Caco-2 (cell line): Measurements from ENCODE around the gene CAMK2G. TPM values are rescaled to one million over a fixed set of nuclear protein-coding genes. Genes with fewer than 3 reads are reported as not detected.
A peak's percentile ranks its signal among the peaks of the same experiment; 100 is the strongest.
"Not testable (repeated sequence)": the region's sequence is repeated elsewhere in the genome, so short reads cannot be mapped to it uniquely, and the experiment has no call there.

Experiments
- BruUV-seq: library from RNA; stranded (reverse); fragments of 400-500 nt; replicated peaks from 2 replicates; lab custom pipeline; 2021; lab: Mats Ljungman, UMichigan
- CTCF ChIA-PET: fragments of 300-600 bp; sonication (Branson Sonifier 250); formaldehyde crosslinking; loops from one replicate; lab custom pipeline; 2022; ENCODE audit warnings: antibody characterized with exemption; lab: Charles Lee
- POLR2A ChIA-PET: fragments of 300-600 bp; sonication (Branson Sonifier 250); formaldehyde crosslinking; loops from one replicate; lab custom pipeline; 2022; ENCODE audit warnings: antibody characterized with exemption; lab: Charles Lee
- DNase-seq, 2 experiments: peaks; one replicate each; pipeline versions ENCODE4 v3.0.0 to v3.0.0-alpha.2; 2020 to 2022
- H3K27me3 ChIP-seq: replicated peaks from 2 replicates; pipeline ENCODE4 v1.6.0; 2011; ENCODE audit warnings: low read length; ENCODE audit not compliant: control insufficient read depth, insufficient read depth
- H3K36me3 ChIP-seq: 2 replicates; pipeline ENCODE4 v1.5.1; 2011; ENCODE audit warnings: low read length; ENCODE audit not compliant: control insufficient read depth, insufficient read depth
- H3K4me1 ChIP-seq: fragments of 250-450 bp; sonication (Bioruptor Pico); 2 replicates; pipeline ENCODE4 v1.5.1; 2020; ENCODE audit warnings: mild to moderate bottlenecking
- H3K4me3 ChIP-seq: 2 replicates; pipeline ENCODE4 v1.5.1; 2011; ENCODE audit warnings: low read depth, mild to moderate bottlenecking, control low read depth, low read length
- H3K9me3 ChIP-seq: fragments of 250-450 bp; sonication (Bioruptor Pico); 2 replicates; pipeline ENCODE4 v1.5.1; 2020; ENCODE audit warnings: mild to moderate bottlenecking, moderate library complexity
- H3K27ac Mint-ChIP-seq: one replicate; pipeline ENCODE4 v1.8.0; 2022; ENCODE audit warnings: mixed read lengths; ENCODE audit not compliant: unreplicated experiment
- H3K27me3 Mint-ChIP-seq: one replicate; pipeline ENCODE4 v1.8.0; 2022; ENCODE audit warnings: mixed read lengths; ENCODE audit not compliant: insufficient read depth, unreplicated experiment
- H3K36me3 Mint-ChIP-seq: one replicate; pipeline ENCODE4 v1.8.0; 2022; ENCODE audit warnings: mild to moderate bottlenecking, mixed read lengths; ENCODE audit not compliant: insufficient read depth, unreplicated experiment
- H3K4me1 Mint-ChIP-seq: one replicate; pipeline ENCODE4 v1.8.0; 2022; ENCODE audit warnings: low read depth, mixed read lengths; ENCODE audit not compliant: unreplicated experiment
- H3K4me3 Mint-ChIP-seq: one replicate; pipeline ENCODE4 v1.8.0; 2022; ENCODE audit warnings: mild to moderate bottlenecking, moderate library complexity, mixed read lengths; ENCODE audit not compliant: unreplicated experiment
- H3K9me3 Mint-ChIP-seq: one replicate; pipeline ENCODE4 v1.8.0; 2022; ENCODE audit warnings: mixed read lengths; ENCODE audit not compliant: unreplicated experiment
- intact Hi-C: fragments of 100-400 bp; cut with micrococcal nuclease; formaldehyde crosslinking; loops from one replicate; pipeline ENCODE4 v1.10.0; 2022; ENCODE audit not compliant: unreplicated experiment
- total RNA-seq: library from RNA; stranded (reverse); gene quantifications from 2 replicates; pipeline ENCODE4 v1.2.3, GENCODE V29; 2022
- TF ChIP-seq, protein P1 (sequence below), 2 experiments: fragments of 200-600 bp in 1 of 2; IDR thresholded peaks; 1 replicate in 1 of 2; 2 replicates in 1 of 2; pipeline versions ENCODE4 v1.5.1 to v1.8.0; 2011 to 2022; ENCODE audit warnings: antibody characterized with exemption in 1 of 2, control low read depth in 1 of 2, inconsistent platforms in 1 of 2, low read depth in 1 of 2, low read length in 1 of 2, mild to moderate bottlenecking in 1 of 2, moderate library complexity in 1 of 2; ENCODE audit not compliant: insufficient read depth in 1 of 2, severe bottlenecking in 1 of 2, unreplicated experiment in 1 of 2

The CAMK2G gene
- total RNA-seq, 1 experiment from 2014 or later: 78.8 TPM

DNA sequence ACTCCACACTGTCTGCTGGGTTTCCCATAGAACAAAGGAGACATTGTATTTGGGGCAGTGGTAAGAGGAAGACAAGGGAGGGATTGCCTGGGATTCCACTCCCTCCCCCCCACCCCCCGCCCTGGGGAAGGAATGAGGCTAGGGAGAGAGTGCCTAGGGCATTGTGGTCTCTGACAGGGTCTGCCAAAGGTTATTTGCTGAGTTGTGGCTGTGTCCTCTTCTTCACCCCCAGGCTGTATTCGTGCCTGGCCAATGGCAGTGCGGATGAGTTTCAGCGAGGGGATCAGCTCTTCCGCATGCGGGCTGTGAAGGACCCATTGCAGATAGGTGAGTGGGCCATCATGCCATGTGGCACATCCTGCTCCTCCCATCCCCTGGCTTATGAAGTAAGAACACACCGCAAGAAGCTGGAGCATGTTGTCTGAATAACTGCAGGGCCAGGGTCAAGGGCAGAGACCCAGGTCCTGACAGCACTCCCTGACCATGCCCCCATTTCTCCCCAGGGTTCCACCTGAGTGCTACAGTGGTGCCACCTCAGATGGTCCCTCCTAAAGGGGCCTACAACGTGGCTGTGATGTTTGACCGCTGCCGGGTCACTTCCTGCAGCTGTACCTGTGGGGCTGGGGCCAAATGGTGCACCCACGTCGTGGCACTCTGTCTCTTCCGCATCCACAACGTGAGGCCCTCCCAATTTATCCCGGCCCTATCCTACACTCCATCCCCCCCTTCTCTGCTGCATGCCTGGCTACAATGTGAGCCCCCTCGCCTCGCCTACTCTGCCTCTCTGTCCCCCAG, 85.3 kb downstream of the CAMK2G start:
- Mint-ChIP-seq H3K9me3 (no peaks in the 10 kb centered on the region), H3K4me3 (no peak overlapping the region), H3K4me1 (no peaks in the 10 kb centered on the region), H3K27ac (no peak overlapping the region), H3K36me3 (peaks cover 60% of the 10 kb centered on the region), H3K27me3 (no peaks in the 10 kb centered on the region)
- Histone ChIP-seq H3K4me1 (no peaks in the 10 kb centered on the region; the same call in 1 of the 2 replicates), H3K9me3 (no peaks in the 10 kb centered on the region), H3K27me3 (no peaks in the 10 kb centered on the region), H3K36me3 (peaks cover 1% of the 10 kb centered on the region), H3K4me3 (no peak overlapping the region)
- no peak for DNase-seq
- TF ChIP-seq, protein P1, sequence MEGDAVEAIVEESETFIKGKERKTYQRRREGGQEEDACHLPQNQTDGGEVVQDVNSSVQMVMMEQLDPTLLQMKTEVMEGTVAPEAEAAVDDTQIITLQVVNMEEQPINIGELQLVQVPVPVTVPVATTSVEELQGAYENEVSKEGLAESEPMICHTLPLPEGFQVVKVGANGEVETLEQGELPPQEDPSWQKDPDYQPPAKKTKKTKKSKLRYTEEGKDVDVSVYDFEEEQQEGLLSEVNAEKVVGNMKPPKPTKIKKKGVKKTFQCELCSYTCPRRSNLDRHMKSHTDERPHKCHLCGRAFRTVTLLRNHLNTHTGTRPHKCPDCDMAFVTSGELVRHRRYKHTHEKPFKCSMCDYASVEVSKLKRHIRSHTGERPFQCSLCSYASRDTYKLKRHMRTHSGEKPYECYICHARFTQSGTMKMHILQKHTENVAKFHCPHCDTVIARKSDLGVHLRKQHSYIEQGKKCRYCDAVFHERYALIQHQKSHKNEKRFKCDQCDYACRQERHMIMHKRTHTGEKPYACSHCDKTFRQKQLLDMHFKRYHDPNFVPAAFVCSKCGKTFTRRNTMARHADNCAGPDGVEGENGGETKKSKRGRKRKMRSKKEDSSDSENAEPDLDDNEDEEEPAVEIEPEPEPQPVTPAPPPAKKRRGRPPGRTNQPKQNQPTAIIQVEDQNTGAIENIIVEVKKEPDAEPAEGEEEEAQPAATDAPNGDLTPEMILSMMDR (IDR thresholded peaks at IDR 0.05; ENCODE audit: insufficient read depth in 1 of 2, low read depth in 1 of 2, low read length in 1 of 2, severe bottlenecking in 1 of 2, unreplicated experiment in 1 of 2): no peak
- ChIA-PET CTCF (no interaction called here), POLR2A (no interaction called here)
- BruUV-seq: no TSS peak
- intact Hi-C loops: loop anchor here (5.0 to 10.0 kb wide), 2 partner anchors 47 to 86 kb away; partner anchors contain the start of genes CAMK2G and SEC24C

DNA sequence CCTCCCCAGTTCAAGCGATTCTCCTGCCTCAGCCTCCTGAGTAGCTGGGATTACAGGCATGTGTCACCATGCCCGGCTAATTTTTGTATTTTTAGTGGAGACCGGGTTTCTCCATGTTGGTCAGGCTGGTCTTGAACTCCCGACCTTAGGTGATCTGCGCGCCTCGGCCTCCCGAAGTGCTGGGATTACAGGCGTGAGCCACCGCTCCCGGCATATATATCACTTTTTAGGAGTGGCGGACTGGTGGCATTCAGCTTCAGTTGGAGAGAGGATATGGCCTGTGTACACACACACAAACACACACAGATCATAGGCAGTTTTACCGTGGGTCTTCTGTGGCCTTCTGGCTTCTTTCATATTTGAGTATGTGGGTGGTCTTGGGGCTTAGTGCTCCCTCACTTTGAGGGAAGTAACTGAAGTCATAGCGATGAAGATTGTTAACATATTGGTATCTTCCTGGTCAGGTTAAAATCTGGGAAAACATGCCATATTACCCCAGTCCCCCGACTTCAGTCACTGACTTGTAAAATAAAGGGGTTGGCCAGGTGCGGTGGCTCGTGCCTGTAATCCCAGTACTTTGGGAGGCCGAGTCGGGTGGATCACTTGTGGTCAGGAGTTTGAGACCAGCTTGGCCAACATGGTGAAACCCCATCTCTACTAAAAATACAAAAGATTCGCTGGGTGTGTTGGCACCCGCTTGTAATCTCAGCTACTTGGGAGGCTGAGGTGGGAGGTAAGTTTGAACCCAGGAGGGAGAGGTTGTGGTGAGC, 87.1 kb downstream of the CAMK2G start:
- not testable (repeated sequence) for H3K4me3 Mint-ChIP-seq, BruUV-seq, H3K27me3 Mint-ChIP-seq, H3K27me3 ChIP-seq, H3K27ac Mint-ChIP-seq, H3K4me1 ChIP-seq, H3K4me1 Mint-ChIP-seq, DNase-seq, H3K4me3 ChIP-seq, H3K9me3 Mint-ChIP-seq, H3K9me3 ChIP-seq, H3K36me3 ChIP-seq
- H3K36me3 Mint-ChIP-seq: peaks cover 45% of the 10 kb centered on the region
- intact Hi-C loops: loop anchor here (2.0 to 10.0 kb wide), 3 partner anchors 24 to 88 kb away; partner anchors contain the start of genes CAMK2G, NDST2 and SEC24C
- ChIA-PET POLR2A (interaction anchor here (0.5 kb wide), 1 partner anchor 378 kb away, joined by 4 read pairs; no protein-coding TSS in a partner anchor), CTCF (interaction anchor here (0.7 to 1.4 kb wide), 3 partner anchors 14 to 136 kb away, joined by 3 to 7 read pairs (median 6); a partner anchor contains a TSS)

DNA sequence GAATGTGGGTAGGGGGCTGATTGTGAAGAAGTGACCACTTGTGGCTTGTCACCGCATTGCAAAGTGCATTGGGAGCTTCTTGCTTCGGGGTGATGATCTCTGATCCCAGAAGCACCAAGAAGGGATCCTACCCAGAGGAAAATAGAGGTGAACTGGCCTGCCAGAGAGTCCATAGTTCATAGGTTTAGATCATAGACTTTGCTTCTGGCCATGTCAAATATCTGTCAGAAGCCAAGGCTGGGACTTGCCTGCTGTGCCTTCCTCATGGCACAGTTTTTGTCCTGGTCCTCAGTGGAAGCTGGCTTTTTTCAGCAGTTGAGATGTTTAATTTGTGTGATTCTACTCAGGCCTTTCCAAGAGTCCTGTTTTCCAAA, 87.9 kb downstream of the CAMK2G start:
- BruUV-seq: TSS peak; percentile 23
- Histone ChIP-seq H3K4me1 (no peaks in the 10 kb centered on the region; the same call in 1 of the 2 replicates), H3K9me3 (no peaks in the 10 kb centered on the region), H3K4me3 (peak overlapping the region; percentile 90), H3K27me3 (no peaks in the 10 kb centered on the region), H3K36me3 (no peaks in the 10 kb centered on the region; the same call in none of the 2 replicates)
- H3K27me3 Mint-ChIP-seq: no peaks in the 10 kb centered on the region
- H3K27ac Mint-ChIP-seq: peak overlapping the region; percentile 77
- peak overlapping the region; percentile 82 for H3K4me3 Mint-ChIP-seq
- POLR2A ChIA-PET: interaction anchor here (0.5 kb wide), 1 partner anchor 379 kb away, joined by 4 read pairs; no protein-coding TSS in a partner anchor
- peaks cover 6% of the 10 kb centered on the region for H3K4me1 Mint-ChIP-seq
- DNase-seq: no peak
- intact Hi-C loops: loop anchor here (2.0 to 10.0 kb wide), 3 partner anchors 24 to 88 kb away; partner anchors contain the start of genes CAMK2G, NDST2 and SEC24C
- CTCF ChIA-PET: interaction anchor here (0.7 to 1.4 kb wide), 2 partner anchors 14 to 24 kb away, joined by 3 to 7 read pairs; a partner anchor contains a TSS
- H3K9me3 Mint-ChIP-seq: no peaks in the 10 kb centered on the region
- peaks cover 46% of the 10 kb centered on the region for H3K36me3 Mint-ChIP-seq
- TF ChIP-seq, protein P1 (IDR thresholded peaks at IDR 0.05; ENCODE audit: insufficient read depth in 1 of 2, low read depth in 1 of 2, low read length in 1 of 2, severe bottlenecking in 1 of 2, unreplicated experiment in 1 of 2): peak in 1 of 2 experiments; percentile 12
